Measurements from ENCODE around the gene METTL5. TPM values are rescaled to one million over a fixed set of nuclear protein-coding genes. Genes with fewer than 3 reads are reported as not detected.
"Not testable (repeated sequence)": the region's sequence is repeated elsewhere in the genome, so short reads cannot be mapped to it uniquely, and the experiment has no call there.

METTL5 gene
- total RNA-seq (2014; rRNA removed; shearing (Covaris generic); ENCODE audit: low replicate concordance) = 86.5 and 152 TPM in 2 replicates

GRCh38 chr2:169824373-169825333 is at the start of gene METTL5:
TSS of gene METTL5 (minus strand) at chr2:169824905. CDS start at chr2:169824597, 308 bp downstream.
- Histone ChIP-seq H3K9me3 (no peaks in the 10 kb centered on the region), H3K27me3 (no peaks in the 10 kb centered on the region), H3K4me3 (peak within 1 kb of the TSS; percentile 73), H3K36me3 (peaks cover 14% of the 10 kb centered on the region)
- DNase-seq = peak; percentile 82

- H3K9me3 ChIP-seq = no peaks in the 10 kb centered on the region
- no peaks in the 10 kb centered on the region for H3K27me3 ChIP-seq
- no peak for DNase-seq
- H3K36me3 ChIP-seq = peaks cover under 1% of the 10 kb centered on the region
- H3K4me3 ChIP-seq = no peak overlapping the region
Observed at GRCh38 chr2:169871994-169872393, 47.3 kb upstream of the METTL5 start.

- DNase-seq, H3K4me3 ChIP-seq, H3K27me3 ChIP-seq, H3K9me3 ChIP-seq, H3K36me3 ChIP-seq: not testable (repeated sequence)
Observed at GRCh38 chr2:169871369-169871768, 46.7 kb upstream of the METTL5 start.

GRCh38 chr2:169868951-169869350 is 44.2 kb upstream of the METTL5 start:
- H3K4me3 ChIP-seq = no peak overlapping the region
- DNase-seq = no peak
- H3K27me3 ChIP-seq = no peaks in the 10 kb centered on the region
- no peaks in the 10 kb centered on the region for H3K36me3 ChIP-seq
- H3K9me3 ChIP-seq = no peaks in the 10 kb centered on the region

GRCh38 chr2:169867579-169867978 is 42.9 kb upstream of the METTL5 start:
- Histone ChIP-seq H3K4me3 (no peak overlapping the region), H3K36me3 (no peaks in the 10 kb centered on the region), H3K9me3 (no peaks in the 10 kb centered on the region), H3K27me3 (no peaks in the 10 kb centered on the region)
- DNase-seq = no peak

- not testable (repeated sequence) for DNase-seq, H3K36me3 ChIP-seq
Observed at GRCh38 chr2:169866230-169866629, 41.5 kb upstream of the METTL5 start.

GRCh38 chr2:169865492-169865891 is 40.8 kb upstream of the METTL5 start:
- no peak for DNase-seq
- H3K9me3 ChIP-seq = no peaks in the 10 kb centered on the region
- H3K27me3 ChIP-seq = no peaks in the 10 kb centered on the region
- peaks cover under 1% of the 10 kb centered on the region; the same call in 1 of the 2 replicates for H3K36me3 ChIP-seq
- no peak overlapping the region for H3K4me3 ChIP-seq

More at GRCh38 chr2:169866230-169866629, 41.5 kb upstream of the METTL5 start:
- H3K4me3 ChIP-seq, H3K9me3 ChIP-seq, H3K27me3 ChIP-seq: not testable (repeated sequence)

- no peak overlapping the region for H3K4me3 ChIP-seq
- H3K27me3 ChIP-seq = no peaks in the 10 kb centered on the region
- H3K36me3 ChIP-seq = peaks cover 2% of the 10 kb centered on the region; the same call in 1 of the 2 replicates
- no peak for DNase-seq
- H3K9me3 ChIP-seq = no peaks in the 10 kb centered on the region
Observed at GRCh38 chr2:169862816-169863215, 38.1 kb upstream of the METTL5 start.

GRCh38 chr2:169860149-169860548 is 35.4 kb upstream of the METTL5 start:
- Histone ChIP-seq H3K4me3 (no peak overlapping the region), H3K36me3 (peaks cover 2% of the 10 kb centered on the region; the same call in 1 of the 2 replicates), H3K9me3 (no peaks in the 10 kb centered on the region), H3K27me3 (no peaks in the 10 kb centered on the region)
- no peak for DNase-seq

- no peak for DNase-seq
- no peaks in the 10 kb centered on the region for H3K9me3 ChIP-seq
- H3K4me3 ChIP-seq = no peak overlapping the region
- H3K36me3 ChIP-seq = peaks cover 2% of the 10 kb centered on the region; the same call in 1 of the 2 replicates
- no peaks in the 10 kb centered on the region for H3K27me3 ChIP-seq
Observed at GRCh38 chr2:169859423-169859822, 34.7 kb upstream of the METTL5 start.

GRCh38 chr2:169855281-169856258 is 30.9 kb upstream of the METTL5 start:
- not testable (repeated sequence) for H3K4me3 ChIP-seq, H3K9me3 ChIP-seq, DNase-seq, H3K27me3 ChIP-seq, H3K36me3 ChIP-seq

GRCh38 chr2:169853041-169853668 is 28.4 kb upstream of the METTL5 start:
- no peak for DNase-seq
- H3K27me3 ChIP-seq = no peaks in the 10 kb centered on the region
- H3K9me3 ChIP-seq = peaks cover 2% of the 10 kb centered on the region; the same call in 1 of the 2 replicates
- H3K36me3 ChIP-seq = peaks cover 10% of the 10 kb centered on the region
- H3K4me3 ChIP-seq = no peak overlapping the region

GRCh38 chr2:169849710-169850109 is 25.0 kb upstream of the METTL5 start:
- Histone ChIP-seq H3K9me3 (peaks cover 2% of the 10 kb centered on the region; the same call in 1 of the 2 replicates), H3K27me3 (no peaks in the 10 kb centered on the region), H3K4me3 (no peak overlapping the region), H3K36me3 (peaks cover 16% of the 10 kb centered on the region)
- no peak for DNase-seq

GRCh38 chr2:169848959-169849693 is 24.4 kb upstream of the METTL5 start:
- DNase-seq, H3K9me3 ChIP-seq, H3K4me3 ChIP-seq, H3K27me3 ChIP-seq: not testable (repeated sequence)
- H3K36me3 ChIP-seq = peaks cover 16% of the 10 kb centered on the region

- Histone ChIP-seq H3K36me3 (peaks cover 16% of the 10 kb centered on the region), H3K4me3 (no peak overlapping the region), H3K27me3 (no peaks in the 10 kb centered on the region), H3K9me3 (peaks cover 2% of the 10 kb centered on the region; the same call in 1 of the 2 replicates)
- no peak for DNase-seq
Observed at GRCh38 chr2:169845016-169845415, 20.3 kb upstream of the METTL5 start.

- not testable (repeated sequence) for DNase-seq, H3K36me3 ChIP-seq, H3K27me3 ChIP-seq, H3K4me3 ChIP-seq, H3K9me3 ChIP-seq
Observed at GRCh38 chr2:169841625-169842024, 16.9 kb upstream of the METTL5 start.

Measured in MG63 (cell line).